ENCODE data around the gene APOLD1. TPM values are rescaled to one million over a fixed set of nuclear protein-coding genes. Genes with fewer than 3 reads are reported as not detected.

APOLD1 gene
- polyA plus RNA-seq, 3 donors = 0.08 to 0.21 TPM; not detected in 1

- intact Hi-C loops (cut with micrococcal nuclease) = loop anchor here in 1 of 2 donors (10.0 kb wide), 1 partner anchor 451 kb away; no protein-coding TSS in a partner anchor
- no peaks in the 10 kb centered on the region for H4K20me1 ChIP-seq (ENCODE audit: insufficient read depth, low read length)
- no peak overlapping the region for H3K27ac Mint-ChIP-seq
- no peak overlapping the region for H3K4me3 Mint-ChIP-seq
- peaks cover 16% of the 10 kb centered on the region for H3K4me1 Mint-ChIP-seq
- H2AFZ ChIP-seq (ENCODE audit: insufficient read depth, low read depth, low read length, poor library complexity, severe bottlenecking) = no peak overlapping the region
- no peak overlapping the region for H3K9ac ChIP-seq (ENCODE audit: insufficient read depth, low read length, poor library complexity, severe bottlenecking)
- no peak overlapping the region for H3K4me2 ChIP-seq (replicated peaks; ENCODE audit: extremely low read depth, low read length, poor library complexity, severe bottlenecking)
- H3K9me3 Mint-ChIP-seq = no peaks in the 10 kb centered on the region
- TF ChIP-seq CTCF (IDR thresholded peaks at IDR 0.05) = no peak
- DNase-seq = no peak
- peaks cover 3 to 9% of the 10 kb centered on the region in 2 donors for H3K36me3 Mint-ChIP-seq
- no CpG with 5 or more reads among the region's 2 CpGs for WGBS (ENCODE audit: insufficient coverage)
- no peaks in the 10 kb centered on the region for H3K79me2 ChIP-seq (ENCODE audit: insufficient read depth, low read length)
- H3K9me3 ChIP-seq (replicated peaks in 1 of 2; ENCODE audit: control insufficient read depth in 1 of 2, insufficient read depth in 1 of 2, low read length in 2 of 2) = no peaks in the 10 kb centered on the region
- H3K27me3 Mint-ChIP-seq (ENCODE audit: low read depth in 3 of 3) = peaks cover 0 to 2% (median 1%) of the 10 kb centered on the region in 3 donors
- H3K4me1 ChIP-seq (ENCODE audit: control insufficient read depth in 1 of 2, insufficient read depth in 2 of 2, low read length in 2 of 2) = peaks cover 15 to 18% of the 10 kb centered on the region in 2 donors
- H3K36me3 ChIP-seq (replicated peaks in 1 of 2; ENCODE audit: control insufficient read depth in 1 of 2, insufficient read depth in 2 of 2, low read length in 2 of 2) = no peaks in the 10 kb centered on the region
- H3K27me3 ChIP-seq (ENCODE audit: control insufficient read depth in 2 of 2, insufficient read depth in 2 of 2, low read length in 2 of 2) = no peaks in the 10 kb centered on the region
- no peak overlapping the region for H3K4me3 ChIP-seq (replicated peaks in 1 of 3; ENCODE audit: low read depth in 2 of 3, low read length in 3 of 3)
- H3K27ac ChIP-seq (ENCODE audit: low read depth in 1 of 2, low read length in 2 of 2) = no peak overlapping the region
Observed at GRCh38 chr12:12784116-12784515, 1.3 kb upstream of the APOLD1 start.

- Mint-ChIP-seq H3K4me3 (peak overlapping the region; percentile 84 to 89), H3K4me1 (peaks cover 12% of the 10 kb centered on the region), H3K9me3 (no peaks in the 10 kb centered on the region), H3K27ac (peak overlapping the region in 1 of 7 donors; percentile 74), H3K36me3 (peaks cover 3 to 9% of the 10 kb centered on the region in 2 donors), H3K27me3 (ENCODE audit: low read depth in 3 of 3) (peaks cover 0 to 2% (median 1%) of the 10 kb centered on the region in 3 donors)
- no peak for TF ChIP-seq CTCF (IDR thresholded peaks at IDR 0.05)
- DNase-seq = no peak
- H3K9ac ChIP-seq (ENCODE audit: insufficient read depth, low read length, poor library complexity, severe bottlenecking) = peak overlapping the region; percentile 69
- no peaks in the 10 kb centered on the region for H3K27me3 ChIP-seq (ENCODE audit: control insufficient read depth in 2 of 2, insufficient read depth in 2 of 2, low read length in 2 of 2)
- H3K27ac ChIP-seq (ENCODE audit: low read depth in 1 of 2, low read length in 2 of 2) = peak overlapping the region; percentile 11 to 64
- H3K79me2 ChIP-seq (ENCODE audit: insufficient read depth, low read length) = no peaks in the 10 kb centered on the region
- peak overlapping the region; percentile 49 to 88 (median 64) for H3K4me3 ChIP-seq (replicated peaks in 1 of 3; ENCODE audit: low read depth in 2 of 3, low read length in 3 of 3)
- 19% methylated on average over 3 of the region's 4 CpGs for WGBS (ENCODE audit: insufficient coverage)
- no peaks in the 10 kb centered on the region for H4K20me1 ChIP-seq (ENCODE audit: insufficient read depth, low read length)
- no peaks in the 10 kb centered on the region for H3K36me3 ChIP-seq (replicated peaks in 1 of 2; ENCODE audit: control insufficient read depth in 1 of 2, insufficient read depth in 2 of 2, low read length in 2 of 2)
- peak overlapping the region; percentile 100 for H2AFZ ChIP-seq (ENCODE audit: insufficient read depth, low read depth, low read length, poor library complexity, severe bottlenecking)
- H3K9me3 ChIP-seq (replicated peaks in 1 of 2; ENCODE audit: control insufficient read depth in 1 of 2, insufficient read depth in 1 of 2, low read length in 2 of 2) = no peaks in the 10 kb centered on the region
- intact Hi-C loops (cut with micrococcal nuclease) = loop anchor here in 1 of 2 donors (10.0 kb wide), 1 partner anchor 448 kb away; no protein-coding TSS in a partner anchor
- H3K4me1 ChIP-seq (ENCODE audit: control insufficient read depth in 1 of 2, insufficient read depth in 2 of 2, low read length in 2 of 2) = peaks cover 15 to 18% of the 10 kb centered on the region in 2 donors
- H3K4me2 ChIP-seq (replicated peaks; ENCODE audit: extremely low read depth, low read length, poor library complexity, severe bottlenecking) = peak overlapping the region; percentile 91
Observed at GRCh38 chr12:12786351-12786705, 869 bp downstream of the APOLD1 start.
